Subcutaneous abdominal adipose tissue (tissue), 5 donors: Measurements from ENCODE around the gene RDH11.
"Not testable (repeated sequence)": the region's sequence is repeated elsewhere in the genome, so short reads cannot be mapped to it uniquely, and the experiment has no call there.

Experiments used
- H3K27ac ChIP-seq: one replicate; pipeline ENCODE4 v1.7.0; 2013; ENCODE audit warnings: low read depth, mild to moderate bottlenecking, inconsistent platforms, low read length, moderate library complexity
- H3K27me3 ChIP-seq, 5 donors: one replicate each; pipeline ENCODE4 v1.7.0; 2013; ENCODE audit warnings: low read length in 5 of 5, inconsistent platforms in 1 of 5; ENCODE audit not compliant: control insufficient read depth in 5 of 5, insufficient read depth in 4 of 5
- H3K36me3 ChIP-seq, 5 donors: one replicate each; pipeline ENCODE4 v1.7.0; 2013; ENCODE audit warnings: low read length in 5 of 5; ENCODE audit not compliant: control insufficient read depth in 5 of 5, insufficient read depth in 5 of 5
- H3K4me1 ChIP-seq, 5 donors: one replicate each; pipeline ENCODE4 v1.7.0; 2013; ENCODE audit warnings: low read length in 5 of 5, mild to moderate bottlenecking in 3 of 5, moderate library complexity in 1 of 5; ENCODE audit not compliant: control insufficient read depth in 5 of 5, insufficient read depth in 5 of 5
- H3K4me3 ChIP-seq, 5 donors: one replicate each; pipeline ENCODE4 v1.7.0; 2013; ENCODE audit warnings: low read length in 5 of 5, low read depth in 1 of 5
- H3K9ac ChIP-seq, 5 donors: one replicate each; pipeline ENCODE4 v1.7.0; 2013; ENCODE audit warnings: low read length in 5 of 5, mild to moderate bottlenecking in 4 of 5, moderate library complexity in 3 of 5
- H3K9me3 ChIP-seq, 5 donors: one replicate each; pipeline ENCODE4 v1.7.0; 2013; ENCODE audit warnings: low read length in 5 of 5; ENCODE audit not compliant: control insufficient read depth in 5 of 5
- donor health status: healthy.
- donor health status: healthy.
- donor health status: healthy.
- donor health status: healthy.
- donor health status: healthy.

RDH11 gene

GRCh38 chr14:67705211-67705610, 9.6 kb upstream of the RDH11 start:
- Histone ChIP-seq H3K4me1 (peaks cover 0 to 5% (median 0%) of the 10 kb centered on the region in 5 donors), H3K9me3 (peaks cover 0 to 4% (median 0%) of the 10 kb centered on the region in 5 donors), H3K27me3 (no peaks in the 10 kb centered on the region), H3K36me3 (no peaks in the 10 kb centered on the region), H3K9ac (no peak overlapping the region), H3K27ac (no peak overlapping the region), H3K4me3 (no peak overlapping the region)

GRCh38 chr14:67704484-67705089, 9.0 kb upstream of the RDH11 start:
- Histone ChIP-seq H3K4me1 (peaks cover 0 to 5% (median 0%) of the 10 kb centered on the region in 5 donors), H3K27me3 (no peaks in the 10 kb centered on the region), H3K9me3 (no peaks in the 10 kb centered on the region), H3K36me3 (no peaks in the 10 kb centered on the region), H3K27ac (no peak overlapping the region), H3K4me3 (no peak overlapping the region), H3K9ac (no peak overlapping the region)

- Histone ChIP-seq H3K27ac (no peak overlapping the region), H3K36me3 (no peaks in the 10 kb centered on the region), H3K9me3 (no peaks in the 10 kb centered on the region), H3K27me3 (no peaks in the 10 kb centered on the region), H3K4me1 (peaks cover 0 to 5% (median 0%) of the 10 kb centered on the region in 5 donors), H3K4me3 (no peak overlapping the region), H3K9ac (no peak overlapping the region)
Observed at GRCh38 chr14:67703997-67704396, 8.4 kb upstream of the RDH11 start.

GRCh38 chr14:67701492-67701891, 5.9 kb upstream of the RDH11 start, which contains the start of gene RDH12:
RDH12 (plus strand) TSS chr14:67701886; CDS start chr14:67722643, 20,757 bp downstream.
- not testable (repeated sequence) for H3K27ac ChIP-seq, H3K4me1 ChIP-seq

GRCh38 chr14:67698179-67698578, 2.6 kb upstream of the RDH11 start:
- Histone ChIP-seq H3K9me3 (no peaks in the 10 kb centered on the region), H3K36me3 (no peaks in the 10 kb centered on the region), H3K9ac (no peak overlapping the region), H3K27ac (no peak overlapping the region), H3K27me3 (no peaks in the 10 kb centered on the region), H3K4me3 (no peak overlapping the region), H3K4me1 (peaks cover 0 to 11% (median 9%) of the 10 kb centered on the region in 5 donors)

More at GRCh38 chr14:67701492-67701891, 5.9 kb upstream of the RDH11 start, which contains the start of gene RDH12:
- H3K36me3 ChIP-seq, H3K9ac ChIP-seq, H3K27me3 ChIP-seq, H3K9me3 ChIP-seq, H3K4me3 ChIP-seq: not testable (repeated sequence)

GRCh38 chr14:67697006-67697405, 1.4 kb upstream of the RDH11 start:
- H3K4me1 ChIP-seq, result peaks cover 0 to 11% (median 9%) of the 10 kb centered on the region in 5 donors
- H3K27me3 ChIP-seq, result no peaks in the 10 kb centered on the region
- no peak overlapping the region for H3K4me3 ChIP-seq
- H3K9me3 ChIP-seq, result no peaks in the 10 kb centered on the region
- H3K36me3 ChIP-seq, result peaks cover under 1 to 4% (median 1%) of the 10 kb centered on the region in 5 donors
- no peak overlapping the region for H3K9ac ChIP-seq
- H3K27ac ChIP-seq, result no peak overlapping the region

GRCh38 chr14:67694791-67695393, 672 bp downstream of the RDH11 start:
- Histone ChIP-seq H3K4me3 (peak overlapping the region; percentile 86 to 98 (median 89)), H3K4me1 (peaks cover 0 to 11% (median 9%) of the 10 kb centered on the region in 5 donors), H3K9ac (peak overlapping the region; percentile 42 to 92 (median 85)), H3K27me3 (no peaks in the 10 kb centered on the region), H3K9me3 (no peaks in the 10 kb centered on the region), H3K27ac (peak overlapping the region; percentile 64), H3K36me3 (peaks cover 6 to 24% (median 19%) of the 10 kb centered on the region in 5 donors)

- Histone ChIP-seq H3K27ac (no peak overlapping the region), H3K9ac (no peak overlapping the region), H3K9me3 (no peaks in the 10 kb centered on the region), H3K36me3 (peaks cover 27 to 63% (median 50%) of the 10 kb centered on the region in 5 donors), H3K4me3 (no peak overlapping the region), H3K27me3 (no peaks in the 10 kb centered on the region), H3K4me1 (peaks cover 0 to 9% (median 5%) of the 10 kb centered on the region in 5 donors)
Observed at GRCh38 chr14:67690011-67690410, 5.6 kb downstream of the RDH11 start.

GRCh38 chr14:67683842-67684241, 11.7 kb downstream of the RDH11 start:
- Histone ChIP-seq H3K9ac (no peak overlapping the region), H3K27me3 (no peaks in the 10 kb centered on the region), H3K36me3 (peaks cover 17 to 41% (median 25%) of the 10 kb centered on the region in 5 donors), H3K27ac (no peak overlapping the region), H3K4me3 (no peak overlapping the region), H3K4me1 (peaks cover 0 to 6% (median 5%) of the 10 kb centered on the region in 5 donors), H3K9me3 (no peaks in the 10 kb centered on the region)

- no peak overlapping the region for H3K9ac ChIP-seq
- H3K36me3 ChIP-seq, result peaks cover 7 to 32% (median 21%) of the 10 kb centered on the region in 5 donors
- H3K4me3 ChIP-seq, result no peak overlapping the region
- H3K9me3 ChIP-seq, result no peaks in the 10 kb centered on the region
- no peaks in the 10 kb centered on the region for H3K27me3 ChIP-seq
- peaks cover 0 to 6% (median 5%) of the 10 kb centered on the region in 5 donors for H3K4me1 ChIP-seq
- no peak overlapping the region for H3K27ac ChIP-seq
Observed at GRCh38 chr14:67680941-67681340, 14.6 kb downstream of the RDH11 start.
